AG04450 (cell line): Measurements from ENCODE around the gene WDFY2. TPM values are rescaled to one million over a fixed set of nuclear protein-coding genes. Genes with fewer than 3 reads are reported as not detected.
A peak's percentile ranks its signal among the peaks of the same experiment; 100 is the strongest.

ENCODE experiments used
- CTCF ChIA-PET: fragments of 300-600, 350-600 bp; formaldehyde crosslinking; extraction: SDS; loops from one replicate; lab custom pipeline; 2022; ENCODE audit warnings: antibody characterized with exemption, inconsistent platforms; lab: Charles Lee
- POLR2A ChIA-PET: fragments of 350-600 bp; formaldehyde crosslinking; extraction: SDS; loops from one replicate; lab custom pipeline; 2021; ENCODE audit warnings: antibody characterized with exemption, inconsistent platforms; lab: Yijun Ruan, JAX
- DNase-seq: peaks from one replicate; pipeline ENCODE4 v3.0.0-alpha.2; 2011; ENCODE audit warnings: low read depth, low spot score
- H3K27ac ChIP-seq: one replicate; pipeline ENCODE4 v1.5.1; 2012; ENCODE audit warnings: low read depth, low read length, control low read depth
- H3K27me3 ChIP-seq: one replicate; pipeline ENCODE4 v1.6.0; 2012; ENCODE audit warnings: low read length; ENCODE audit not compliant: control insufficient read depth, insufficient read depth
- H3K4me3 ChIP-seq: 2 replicates; pipeline ENCODE4 v1.5.1; 2011; ENCODE audit warnings: mild to moderate bottlenecking, low read depth, low read length, control low read depth
- H3K9me3 ChIP-seq: 2 replicates; pipeline ENCODE4 v1.5.1; 2012; ENCODE audit warnings: low read length; ENCODE audit not compliant: control insufficient read depth, insufficient read depth
- CTCF ChIP-seq: IDR thresholded peaks from 2 replicates; pipeline ENCODE4 v1.5.1; 2011; ENCODE audit warnings: low read depth, low read length, control low read depth, inconsistent platforms
- polyA plus RNA-seq: library from polyadenylated mRNA; depleted of rRNA; stranded (reverse); fragments of >200 nt; gene quantifications from 2 replicates; pipeline ENCODE4 v1.2.3, GENCODE V29; 2011

The WDFY2 gene
- polyA plus RNA-seq, 1 experiment, result 6.3 TPM

GRCh38 chr13:51764184-51765141 is 180.2 kb downstream of the WDFY2 start:
- no peaks in the 10 kb centered on the region for H3K27me3 ChIP-seq
- H3K4me3 ChIP-seq, result peak overlapping the region; percentile 39
- no peaks in the 10 kb centered on the region; the same call in 1 of the 2 replicates for H3K9me3 ChIP-seq
- CTCF ChIA-PET, result interaction anchor here (0.6 to 1.5 kb wide), 6 partner anchors 22 to 429 kb away, joined by 3 to 5 read pairs (median 3); no protein-coding TSS in a partner anchor
- DNase-seq, result peak; percentile 77
- 0 out of 2 replicates have a peak, but pooled peaks have one; percentile 6 for TF ChIP-seq CTCF
- peak overlapping the region; percentile 83 for H3K27ac ChIP-seq
- POLR2A ChIA-PET, result interaction anchor here (0.6 to 1.7 kb wide), 7 partner anchors 22 to 311 kb away, joined by 3 to 15 read pairs (median 4); partner anchors contain the start of gene INTS6

- ChIA-PET CTCF (interaction anchor here (1.5 kb wide), 2 partner anchors 33 to 320 kb away, joined by 3 to 5 read pairs; no protein-coding TSS in a partner anchor), POLR2A (interaction anchor here (0.6 to 1.7 kb wide), 3 partner anchors 118 to 312 kb away, joined by 4 to 15 read pairs (median 9); partner anchors contain the start of gene INTS6)
- peak overlapping the region; percentile 39 for H3K4me3 ChIP-seq
- peak overlapping the region; percentile 83 for H3K27ac ChIP-seq
- DNase-seq, result no peak
- H3K9me3 ChIP-seq, result no peaks in the 10 kb centered on the region; the same call in 1 of the 2 replicates
- no peaks in the 10 kb centered on the region for H3K27me3 ChIP-seq
- no peak for TF ChIP-seq CTCF
Observed at GRCh38 chr13:51765142-51765515, 180.9 kb downstream of the WDFY2 start.

GRCh38 chr13:51767100-51767499 is 182.8 kb downstream of the WDFY2 start:
- ChIA-PET POLR2A (no interaction called here), CTCF (interaction anchor here (1.0 kb wide), 1 partner anchor 47 kb away, joined by 3 read pairs; no protein-coding TSS in a partner anchor)
- Histone ChIP-seq H3K27ac (no peak overlapping the region), H3K4me3 (no peak overlapping the region), H3K9me3 (no peaks in the 10 kb centered on the region; the same call in 1 of the 2 replicates), H3K27me3 (no peaks in the 10 kb centered on the region)
- DNase-seq, result no peak
- TF ChIP-seq CTCF, result no peak

DNA sequence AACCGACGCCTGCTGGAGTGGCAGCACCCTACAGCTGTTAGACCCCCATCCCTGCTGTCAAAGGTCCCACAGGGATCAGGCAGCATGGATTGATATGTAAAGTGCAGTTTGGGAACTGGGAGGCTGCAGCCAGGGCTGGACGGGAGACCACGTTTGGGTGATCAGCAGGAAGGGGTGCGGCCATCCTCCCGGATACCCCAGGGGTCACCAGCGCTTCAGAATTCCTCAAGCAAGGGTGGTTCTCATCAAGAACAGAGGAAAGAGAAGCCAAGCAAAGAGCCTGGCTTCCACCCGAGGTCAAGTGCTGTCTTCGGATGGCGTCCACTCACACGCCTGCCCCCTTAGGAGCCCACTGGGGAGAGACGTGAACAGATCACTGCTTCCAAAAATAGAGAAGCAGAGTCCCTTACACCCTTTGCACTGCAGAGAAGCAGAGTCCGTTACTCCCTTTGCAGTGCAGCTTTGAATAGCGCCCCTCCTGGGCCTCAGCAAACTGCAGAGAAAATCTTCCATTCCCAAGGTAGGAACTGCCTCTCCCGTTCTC is 184.2 kb downstream of the WDFY2 start:
- TF ChIP-seq CTCF, result no peak
- ChIA-PET POLR2A (no interaction called here), CTCF (no interaction called here)
- no peak for DNase-seq
- Histone ChIP-seq H3K4me3 (no peak overlapping the region), H3K27me3 (no peaks in the 10 kb centered on the region), H3K9me3 (no peaks in the 10 kb centered on the region; the same call in 1 of the 2 replicates), H3K27ac (no peak overlapping the region)
